PFSK-1 (cell line): ENCODE results near the gene SLCO2B1.

Source experiments
- POLR2AphosphoS5 ChIP-seq: IDR thresholded peaks from 2 replicates; pipeline ENCODE4 v1.6.1; 2012; ENCODE audit warnings: low read depth, mild to moderate bottlenecking, control low read depth, low read length, moderate library complexity
- REST ChIP-seq, 2 experiments: IDR thresholded peaks; 2 replicates each; pipeline versions ENCODE4 v1.6.1 to v1.8.0; 2011 to 2012; ENCODE audit warnings: low read depth in 2 of 2, low read length in 2 of 2, control low read depth in 1 of 2, inconsistent platforms in 1 of 2, mild to moderate bottlenecking in 1 of 2, moderate library complexity in 1 of 2; ENCODE audit not compliant: insufficient read depth in 1 of 2
- SIN3A ChIP-seq: IDR thresholded peaks from 2 replicates; pipeline ENCODE4 v1.6.1; 2012; ENCODE audit warnings: mild to moderate bottlenecking, low read length, moderate library complexity, borderline replicate concordance; ENCODE audit not compliant: insufficient read depth
- TAF1 ChIP-seq: IDR thresholded peaks from 2 replicates; pipeline ENCODE4 v1.6.1; 2012; ENCODE audit warnings: low read length, control low read depth, borderline replicate concordance; ENCODE audit not compliant: insufficient read depth

GRCh38 chr11:75145196-75145971 is 5.5 kb upstream of the SLCO2B1 start:
- TF ChIP-seq POLR2AphosphoS5 = no peak
- no peak for TF ChIP-seq TAF1
- TF ChIP-seq SIN3A = no peak
- TF ChIP-seq REST (IDR thresholded peaks at IDR 0.05; ENCODE audit: insufficient read depth in 1 of 2, low read depth in 2 of 2, low read length in 2 of 2) = no peak
